GM19468 (cell line): Measurements from ENCODE around the gene LYL1.
"Not testable (repeated sequence)": the region's sequence is repeated elsewhere in the genome, so short reads cannot be mapped to it uniquely, and the experiment has no call there.

Experiments
- ATAC-seq: cut with Tn5 transposase; IDR thresholded peaks from one replicate; pipeline ENCODE4 v1.9.1; 2021; ENCODE audit warnings: mild to moderate bottlenecking, moderate library complexity, moderate number of reproducible peaks; ENCODE audit not compliant: unreplicated experiment; ENCODE audit errors: extremely low read depth

Gene LYL1

DNA sequence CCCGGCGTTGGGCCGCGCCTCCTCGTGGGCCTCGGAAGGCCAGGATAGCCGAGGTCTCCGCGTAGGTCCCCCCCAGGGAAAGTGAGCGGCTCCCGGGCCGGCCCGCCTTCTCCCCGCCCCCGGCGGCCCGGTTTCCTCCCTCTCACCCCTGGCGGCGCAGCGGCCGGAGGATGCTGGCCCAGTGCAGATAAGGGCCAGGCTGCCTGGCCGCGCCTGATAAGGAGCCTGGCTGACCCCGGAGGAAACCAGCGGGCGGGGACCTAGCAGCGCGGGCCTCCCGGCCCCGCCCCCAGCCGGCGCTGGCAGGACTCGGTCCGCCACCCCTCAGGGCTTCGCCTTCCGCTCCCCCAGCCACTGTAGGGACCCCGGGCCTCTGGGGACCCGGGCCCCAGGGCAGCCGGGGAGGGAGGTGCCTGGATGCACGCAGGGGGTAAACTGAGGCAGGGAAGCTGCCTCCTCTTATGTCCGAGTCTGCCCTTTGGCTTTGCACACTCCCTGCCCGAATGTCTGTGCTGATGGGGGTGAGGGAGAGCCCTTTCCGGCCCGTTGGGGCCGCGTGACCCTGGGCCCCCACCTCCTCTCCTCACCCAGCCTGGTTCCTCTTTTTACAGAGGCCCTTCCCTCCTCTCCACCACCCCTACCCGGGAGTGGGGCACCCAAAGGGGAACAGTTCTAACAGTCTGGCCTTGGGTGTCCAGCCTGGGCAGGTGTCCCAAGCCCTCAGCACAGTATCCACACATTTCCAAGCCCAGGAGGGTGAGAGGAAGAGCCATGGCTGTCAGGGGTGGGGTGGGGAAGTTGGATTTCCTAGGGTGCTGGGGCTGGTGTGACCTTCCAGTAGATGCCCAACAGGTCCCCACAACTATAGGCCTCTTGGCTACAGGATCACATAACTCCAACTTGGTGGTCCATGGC lies at the start of gene LYL1:
Gene LYL1 (minus strand): TSS at position 193 of the 915 bp plus-strand sequence. CDS start 1,687 bp downstream, outside the sequence.
- ATAC-seq, result no peak

DNA sequence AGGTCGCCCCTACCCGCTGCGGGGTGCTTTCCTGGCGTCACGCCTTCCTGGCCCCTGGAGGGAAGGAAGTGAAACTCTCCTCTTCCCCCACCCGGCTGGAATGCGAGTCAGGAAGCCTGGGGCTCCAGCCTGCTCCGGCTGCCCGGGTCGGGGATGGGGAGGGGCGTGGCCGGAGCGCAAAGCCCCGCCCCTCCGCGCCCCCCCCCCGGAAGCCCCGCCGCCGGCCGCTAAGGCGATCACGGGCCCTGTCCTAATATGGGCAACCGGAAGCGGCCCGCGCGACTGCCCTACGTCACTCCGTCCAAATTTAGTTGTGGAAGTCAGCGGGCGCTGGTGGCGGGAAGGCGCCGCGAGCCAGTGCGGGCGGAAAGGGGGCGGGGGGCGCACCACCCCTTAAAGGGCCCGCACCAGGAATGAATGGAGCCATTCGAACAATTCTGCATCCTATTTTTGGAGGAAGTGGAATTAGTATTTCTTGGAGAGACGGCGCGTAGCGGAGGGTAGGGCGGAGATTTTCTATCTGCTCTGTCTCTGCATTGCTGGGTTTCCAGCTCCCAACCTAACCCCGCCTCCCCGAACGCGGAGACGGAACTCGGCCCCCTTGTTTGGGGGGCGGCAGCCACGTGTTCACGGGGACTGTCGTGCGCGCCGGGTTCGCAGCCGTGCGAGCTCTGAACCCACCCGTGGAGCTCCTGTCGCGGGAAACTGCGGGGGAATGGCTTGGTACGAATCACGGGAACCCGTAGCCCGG lies 49.1 kb upstream of the LYL1 start:
- no peak for ATAC-seq

- no peak for ATAC-seq
Measured at GRCh38 chr19:13150931-13151604, 48.4 kb upstream of the LYL1 start.

- peak; percentile 10 for ATAC-seq
Measured at GRCh38 chr19:13150187-13150930, 47.7 kb upstream of the LYL1 start, which contains the start of the genes IER2 and STX10. Gene IER2, plus strand, starts transcription at chr19:13150411. Its CDS starts 2,776 bp downstream, at chr19:13153187. Gene STX10, minus strand, starts transcription at chr19:13150375. Its CDS starts 202 bp downstream, at chr19:13150173.

- no peak for ATAC-seq
Measured at GRCh38 chr19:13149628-13150186, 47.0 kb upstream of the LYL1 start.

DNA sequence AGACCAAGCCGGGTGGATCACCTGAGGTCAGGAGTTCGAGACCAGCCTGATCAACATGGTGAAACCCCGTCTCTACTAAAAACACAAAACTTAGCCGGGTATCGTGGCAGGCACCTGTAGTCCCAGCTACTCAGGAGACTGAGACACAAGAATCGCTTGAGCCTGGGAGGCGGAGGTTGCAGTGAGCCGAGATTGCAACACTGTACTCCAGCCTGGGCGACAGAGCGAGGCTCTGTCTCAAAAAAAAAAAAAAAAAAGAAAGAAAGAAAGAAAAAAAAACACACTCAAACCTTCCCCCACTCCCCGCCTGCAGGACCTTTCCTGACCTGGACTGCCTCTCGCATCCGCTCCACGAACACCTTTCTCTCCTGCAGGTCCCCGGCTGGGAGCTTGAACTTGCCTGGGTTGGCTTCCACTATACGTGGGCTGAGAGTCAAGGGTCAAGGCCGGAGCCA lies 46.5 kb upstream of the LYL1 start:
- not testable (repeated sequence) for ATAC-seq

GRCh38 chr19:13146763-13147563 lies 44.3 kb upstream of the LYL1 start:
- ATAC-seq, result no peak

DNA sequence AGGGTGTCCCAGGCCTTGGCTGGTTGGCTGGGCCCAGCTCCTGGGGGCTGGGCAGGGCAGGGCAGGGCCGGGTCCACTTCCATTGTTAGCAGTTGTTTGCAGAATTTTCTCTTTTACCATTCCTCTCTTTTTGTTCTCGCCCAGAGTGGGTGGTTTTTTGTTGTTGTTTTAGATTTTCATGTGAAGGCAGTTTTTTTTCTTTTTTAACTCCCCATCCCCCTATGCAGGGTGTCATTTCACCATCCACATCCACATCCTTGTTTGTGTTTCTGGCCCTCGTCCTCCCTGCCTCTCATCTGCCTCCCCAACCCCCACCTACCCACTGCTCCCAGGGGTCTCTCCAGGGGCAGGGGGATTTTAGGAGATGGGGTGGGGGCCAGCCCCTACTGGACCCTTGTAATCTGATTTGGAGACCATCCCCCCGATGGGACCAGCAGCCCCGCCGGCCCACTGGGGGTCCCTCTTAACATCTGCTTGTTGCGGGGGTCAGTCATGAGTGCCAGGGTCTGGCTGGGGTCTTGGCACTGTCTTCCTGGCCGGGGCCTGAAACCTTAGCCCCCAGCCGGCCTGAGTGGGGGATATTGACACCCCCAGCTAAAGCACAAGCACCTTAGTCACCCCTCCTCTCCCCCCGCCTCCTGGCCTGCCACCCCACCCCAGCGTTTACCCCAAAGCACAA lies 37.1 kb upstream of the LYL1 start:
- ATAC-seq, result no peak

DNA sequence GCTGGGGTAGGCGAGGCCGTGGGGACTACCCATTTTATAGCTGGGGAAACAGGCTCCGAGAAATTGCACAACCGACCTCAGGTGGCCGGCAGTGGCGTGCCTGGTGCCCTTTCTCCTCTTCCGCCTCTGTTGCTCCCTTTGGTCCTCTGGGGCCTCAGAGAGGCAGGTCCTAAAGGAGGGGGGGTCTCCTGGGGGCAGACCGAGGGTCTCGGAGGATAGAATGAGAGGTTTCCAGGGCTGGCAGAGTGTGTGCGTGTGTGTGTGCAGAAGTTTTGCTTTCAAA lies 36.2 kb upstream of the LYL1 start:
- ATAC-seq, result no peak

- no peak for ATAC-seq
Measured at GRCh38 chr19:13138171-13138915, 35.7 kb upstream of the LYL1 start.

DNA sequence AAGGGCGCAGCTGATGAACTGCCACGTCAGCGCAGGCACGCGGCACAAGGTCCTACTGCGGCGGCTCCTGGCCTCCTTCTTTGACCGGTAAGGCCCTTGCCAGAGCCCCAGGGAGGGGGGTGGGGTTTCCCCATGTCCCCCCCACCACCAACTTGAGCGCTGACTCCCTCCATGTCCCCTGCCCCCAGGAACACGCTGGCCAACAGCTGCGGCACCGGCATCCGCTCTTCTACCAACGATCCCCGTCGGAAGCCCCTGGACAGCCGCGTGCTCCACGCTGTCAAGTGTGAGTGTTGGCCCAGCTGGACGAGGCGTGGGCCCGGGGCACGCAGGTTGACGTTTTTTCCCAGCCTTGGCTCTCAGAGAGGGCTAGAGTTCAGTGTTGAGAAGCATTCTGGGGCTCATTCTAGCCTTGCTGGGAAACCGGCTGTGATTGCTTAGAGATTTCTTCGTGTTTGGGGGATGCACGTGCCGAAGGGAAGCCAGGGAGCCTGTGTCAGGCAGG lies 34.7 kb upstream of the LYL1 start:
- ATAC-seq, result no peak

DNA sequence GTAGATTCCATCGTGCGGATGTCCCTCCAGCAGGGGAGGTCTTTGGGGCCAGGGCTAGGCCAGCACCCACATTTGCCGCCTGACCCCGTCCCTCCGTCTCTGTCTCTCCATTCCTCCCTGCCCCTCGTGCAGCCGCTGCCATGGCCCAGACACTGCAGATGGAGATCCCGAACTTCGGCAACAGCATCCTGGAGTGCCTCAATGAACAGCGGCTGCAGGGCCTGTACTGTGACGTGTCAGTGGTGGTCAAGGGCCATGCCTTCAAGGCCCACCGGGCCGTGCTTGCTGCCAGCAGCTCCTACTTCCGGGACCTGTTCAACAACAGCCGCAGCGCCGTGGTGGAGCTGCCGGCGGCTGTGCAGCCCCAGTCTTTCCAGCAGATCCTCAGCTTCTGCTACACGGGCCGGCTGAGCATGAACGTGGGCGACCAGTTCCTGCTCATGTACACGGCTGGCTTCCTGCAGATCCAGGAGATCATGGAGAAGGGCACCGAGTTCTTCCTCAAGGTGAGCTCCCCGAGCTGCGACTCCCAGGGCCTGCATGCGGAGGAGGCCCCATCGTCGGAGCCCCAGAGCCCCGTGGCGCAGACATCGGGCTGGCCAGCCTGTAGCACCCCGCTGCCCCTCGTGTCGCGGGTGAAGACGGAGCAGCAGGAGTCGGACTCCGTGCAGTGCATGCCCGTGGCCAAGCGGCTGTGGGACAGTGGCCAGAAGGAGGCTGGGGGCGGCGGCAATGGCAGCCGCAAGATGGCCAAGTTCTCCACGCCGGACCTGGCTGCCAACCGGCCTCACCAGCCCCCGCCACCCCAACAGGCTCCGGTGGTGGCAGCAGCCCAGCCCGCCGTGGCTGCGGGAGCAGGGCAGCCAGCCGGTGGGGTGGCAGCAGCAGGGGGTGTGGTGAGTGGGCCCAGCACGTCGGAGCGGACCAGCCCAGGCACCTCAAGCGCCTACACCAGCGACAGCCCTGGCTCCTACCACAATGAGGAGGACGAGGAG lies 32.7 kb upstream of the LYL1 start:
- ATAC-seq, result no peak

DNA sequence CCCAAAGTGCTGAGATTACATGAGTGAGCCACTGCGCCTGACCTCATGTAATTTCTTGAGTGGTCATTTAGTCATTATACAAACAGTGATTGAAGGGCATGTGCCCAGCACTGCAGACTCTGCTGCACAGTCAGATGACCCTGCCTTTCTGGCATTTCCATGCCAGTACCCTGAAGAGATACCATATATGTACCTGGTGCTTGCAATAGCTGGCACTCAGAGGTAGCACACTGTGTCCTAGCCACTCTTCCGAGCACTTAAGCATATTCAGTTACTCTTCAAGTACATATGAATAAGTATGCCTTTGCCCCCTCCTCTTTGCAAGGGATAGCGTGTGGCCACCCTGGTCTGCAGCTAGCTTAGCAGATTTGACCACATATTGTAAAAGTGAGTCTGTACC lies 32.0 kb upstream of the LYL1 start:
- ATAC-seq, result no peak

- no peak for ATAC-seq
Measured at GRCh38 chr19:13133241-13133870, 30.7 kb upstream of the LYL1 start.

- ATAC-seq, result no peak
Measured at GRCh38 chr19:13132471-13133180, 30.0 kb upstream of the LYL1 start.
